NCI-H345 treated with DMSO at 0.1 percent for 48 hours (cell line): ENCODE results near the gene ERCC1.
A peak's percentile ranks its signal among the peaks of the same experiment; 100 is the strongest.
"Not testable (repeated sequence)": the region's sequence is repeated elsewhere in the genome, so short reads cannot be mapped to it uniquely, and the experiment has no call there.

Source experiments
- DNase-seq: peaks from one replicate; lab custom pipeline; 2025; ENCODE audit not compliant: unreplicated experiment; lab: John Stamatoyannopoulos, UW

Gene ERCC1

GRCh38 chr19:45455707-45456499 is 32.2 kb upstream of the ERCC1 start:
- no peak for DNase-seq

GRCh38 chr19:45451850-45452387 is 28.2 kb upstream of the ERCC1 start:
- DNase-seq, result no peak

- DNase-seq, result no peak
Measured at GRCh38 chr19:45451131-45451849, 27.6 kb upstream of the ERCC1 start.

- DNase-seq, result no peak
Measured at GRCh38 chr19:45450012-45450333, 26.3 kb upstream of the ERCC1 start.

GRCh38 chr19:45448887-45449299 is 25.2 kb upstream of the ERCC1 start:
- no peak for DNase-seq

- no peak for DNase-seq
Measured at GRCh38 chr19:45448425-45448756, 24.7 kb upstream of the ERCC1 start.

GRCh38 chr19:45446944-45447343 is 23.2 kb upstream of the ERCC1 start:
- DNase-seq, result no peak

- DNase-seq, result no peak
Measured at GRCh38 chr19:45446295-45446694, 22.6 kb upstream of the ERCC1 start.

GRCh38 chr19:45445139-45445538 is 21.4 kb upstream of the ERCC1 start:
- no peak for DNase-seq

GRCh38 chr19:45444318-45445041 is 20.8 kb upstream of the ERCC1 start:
- DNase-seq, result no peak

GRCh38 chr19:45443462-45444317 is 20.0 kb upstream of the ERCC1 start:
- DNase-seq, result peak; percentile 35

- DNase-seq, result no peak
Measured at GRCh38 chr19:45442778-45443461, 19.2 kb upstream of the ERCC1 start.

GRCh38 chr19:45442408-45442777 is 18.7 kb upstream of the ERCC1 start:
- no peak for DNase-seq

GRCh38 chr19:45440873-45441654 is 17.3 kb upstream of the ERCC1 start:
- no peak for DNase-seq

GRCh38 chr19:45440259-45440638 is 16.5 kb upstream of the ERCC1 start:
- no peak for DNase-seq

GRCh38 chr19:45439569-45440258 is 16.0 kb upstream of the ERCC1 start:
- peak; percentile 33 for DNase-seq

- no peak for DNase-seq
Measured at GRCh38 chr19:45439190-45439568, 15.5 kb upstream of the ERCC1 start.

- no peak for DNase-seq
Measured at GRCh38 chr19:45437328-45437727, 13.6 kb upstream of the ERCC1 start.

GRCh38 chr19:45432543-45432942 is 8.8 kb upstream of the ERCC1 start:
- DNase-seq, result not testable (repeated sequence)
